Stimulated activated CD4-positive, alpha-beta T cell treated with anti-CD3 and anti-CD28 coated beads, Interleukin-2, amount 100 ng/mL, for 24 hours (primary cell): ENCODE results near the gene KIR2DL1.
"Not testable (repeated sequence)": the region's sequence is repeated elsewhere in the genome, so short reads cannot be mapped to it uniquely, and the experiment has no call there.

Source experiments
- DNase-seq, 2 donors: peaks; one replicate each; pipeline ENCODE4 v3.0.0-alpha.2; 2020

The KIR2DL1 gene

GRCh38 chr19:54772666-54773065, 3.1 kb downstream of the KIR2DL1 start:
- not testable (repeated sequence) for DNase-seq

- not testable (repeated sequence) for DNase-seq
These were observed 5.7 kb downstream of the KIR2DL1 start for GRCh38 chr19:54775095-54775815.

GRCh38 chr19:54775830-54776229, 6.2 kb downstream of the KIR2DL1 start:
- not testable (repeated sequence) for DNase-seq

GRCh38 chr19:54777851-54778250, 8.3 kb downstream of the KIR2DL1 start:
- not testable (repeated sequence) for DNase-seq

GRCh38 chr19:54778896-54779295, 9.3 kb downstream of the KIR2DL1 start:
- not testable (repeated sequence) for DNase-seq

- DNase-seq: not testable (repeated sequence)
These were observed 13.3 kb downstream of the KIR2DL1 start for GRCh38 chr19:54782916-54783315.

- DNase-seq: not testable (repeated sequence)
These were observed 16.6 kb downstream of the KIR2DL1 start for GRCh38 chr19:54786091-54786723.

GRCh38 chr19:54788154-54788553, 18.6 kb downstream of the KIR2DL1 start:
- DNase-seq: not testable (repeated sequence)

- DNase-seq: no peak
These were observed 21.1 kb downstream of the KIR2DL1 start for GRCh38 chr19:54790711-54791110.

- DNase-seq: no peak
These were observed 21.9 kb downstream of the KIR2DL1 start for GRCh38 chr19:54791476-54791875.

- DNase-seq: no peak
These were observed 23.2 kb downstream of the KIR2DL1 start for GRCh38 chr19:54792814-54793213.

- no peak for DNase-seq
These were observed 26.2 kb downstream of the KIR2DL1 start for GRCh38 chr19:54795758-54796157.

GRCh38 chr19:54803410-54803809, 33.8 kb downstream of the KIR2DL1 start, which contains the start of gene KIR2DL4:
KIR2DL4 (plus strand) TSS chr19:54803610; CDS start chr19:54803652, 42 bp downstream.
- DNase-seq: no peak

GRCh38 chr19:54804101-54804500, 34.5 kb downstream of the KIR2DL1 start:
- DNase-seq: no peak

GRCh38 chr19:54804571-54804970, 35.0 kb downstream of the KIR2DL1 start:
- no peak for DNase-seq

- no peak for DNase-seq
These were observed 36.3 kb downstream of the KIR2DL1 start for GRCh38 chr19:54805665-54806515.

GRCh38 chr19:54806516-54806838, 36.9 kb downstream of the KIR2DL1 start:
- no peak for DNase-seq

- DNase-seq: not testable (repeated sequence)
These were observed 45.0 kb downstream of the KIR2DL1 start for GRCh38 chr19:54814571-54814970.

- DNase-seq: not testable (repeated sequence)
These were observed 46.7 kb downstream of the KIR2DL1 start, which contains the start of gene KIR3DL1 for GRCh38 chr19:54816251-54816650. KIR3DL1 (plus strand) TSS chr19:54816468.

- DNase-seq: no peak
These were observed 48.3 kb downstream of the KIR2DL1 start for GRCh38 chr19:54817670-54818536.

- DNase-seq: not testable (repeated sequence)
These were observed 54.8 kb downstream of the KIR2DL1 start for GRCh38 chr19:54824416-54824815.

- DNase-seq: not testable (repeated sequence)
These were observed 55.7 kb downstream of the KIR2DL1 start for GRCh38 chr19:54825326-54825725.
